Astrocyte (in vitro differentiated cells and primary cell): ENCODE results near the gene LCE5A. TPM values are rescaled to one million over a fixed set of nuclear protein-coding genes. Genes with fewer than 3 reads are reported as not detected.
A peak's percentile ranks its signal among the peaks of the same experiment; 100 is the strongest.

Source experiments
- DNase-seq: peaks from one replicate; pipeline ENCODE4 v3.0.0-alpha.2; 2010; ENCODE audit warnings: low read depth
- FAIRE-seq: peaks from 2 replicates; lab custom pipeline; 2011; peaks lifted over from hg19 to GRCh38; lab: Jason Lieb, UNC
- H2AFZ ChIP-seq: 2 replicates; pipeline ENCODE4 v1.6.0; 2012; ENCODE audit warnings: low read depth, low read length, inconsistent platforms
- H3K27ac ChIP-seq: 2 replicates; pipeline ENCODE4 v1.5.1; 2011; ENCODE audit warnings: low read depth, low read length, inconsistent platforms
- H3K27me3 ChIP-seq: 2 replicates; pipeline ENCODE4 v1.6.0; 2011; ENCODE audit warnings: low read length, inconsistent platforms; ENCODE audit not compliant: insufficient read depth
- H3K36me3 ChIP-seq: 2 replicates; pipeline ENCODE4 v1.5.1; 2011; ENCODE audit warnings: low read length, inconsistent platforms; ENCODE audit not compliant: insufficient read depth
- H3K4me1 ChIP-seq: 2 replicates; pipeline ENCODE4 v1.5.1; 2011; ENCODE audit warnings: low read length, inconsistent platforms; ENCODE audit not compliant: insufficient read depth
- H3K4me2 ChIP-seq: 2 replicates; pipeline ENCODE4 v1.6.0; 2012; ENCODE audit warnings: low read length, inconsistent platforms
- H3K4me3 ChIP-seq: 2 replicates; pipeline ENCODE4 v1.5.1; 2011; ENCODE audit warnings: low read depth, mild to moderate bottlenecking, low read length, inconsistent platforms; ENCODE audit not compliant: insufficient read depth
- H3K79me2 ChIP-seq: 2 replicates; pipeline ENCODE4 v1.6.0; 2012; ENCODE audit warnings: mild to moderate bottlenecking, low read length, inconsistent platforms; ENCODE audit not compliant: insufficient read depth
- H3K9ac ChIP-seq: 2 replicates; pipeline ENCODE4 v1.6.0; 2012; ENCODE audit warnings: mild to moderate bottlenecking, low read length, inconsistent platforms
- H3K9me3 ChIP-seq: 2 replicates; pipeline ENCODE4 v1.5.1; 2012; ENCODE audit warnings: low read depth, mild to moderate bottlenecking, low read length, inconsistent platforms; ENCODE audit not compliant: insufficient read depth
- H4K20me1 ChIP-seq: 2 replicates; pipeline ENCODE4 v1.6.0; 2012; ENCODE audit warnings: low read length, inconsistent platforms; ENCODE audit not compliant: insufficient read depth
- H3K27ac Mint-ChIP-seq: one replicate; pipeline ENCODE4 v1.8.0; 2021; ENCODE audit warnings: mild to moderate bottlenecking, mixed read lengths; ENCODE audit not compliant: unreplicated experiment
- H3K27me3 Mint-ChIP-seq: one replicate; pipeline ENCODE4 v1.8.0; 2021; ENCODE audit warnings: low read depth, mixed read lengths; ENCODE audit not compliant: unreplicated experiment
- H3K36me3 Mint-ChIP-seq: one replicate; pipeline ENCODE4 v1.8.0; 2021; ENCODE audit warnings: low read depth, mixed read lengths; ENCODE audit not compliant: unreplicated experiment
- H3K4me1 Mint-ChIP-seq: one replicate; pipeline ENCODE4 v1.8.0; 2021; ENCODE audit warnings: low read depth, mixed read lengths; ENCODE audit not compliant: unreplicated experiment
- H3K4me3 Mint-ChIP-seq: one replicate; pipeline ENCODE4 v1.8.0; 2021; ENCODE audit warnings: mild to moderate bottlenecking, moderate library complexity, mixed read lengths; ENCODE audit not compliant: unreplicated experiment
- H3K9me3 Mint-ChIP-seq: one replicate; pipeline ENCODE4 v1.8.0; 2021; ENCODE audit warnings: mild to moderate bottlenecking, mixed read lengths; ENCODE audit not compliant: unreplicated experiment
- CTCF ChIP-seq: IDR thresholded peaks from 2 replicates; pipeline ENCODE4 v1.5.1; 2011; ENCODE audit warnings: low read depth, mild to moderate bottlenecking, inconsistent platforms, low read length, moderate library complexity; ENCODE audit not compliant: insufficient read depth
- EZH2 ChIP-seq: IDR thresholded peaks from 2 replicates; pipeline ENCODE4 v1.6.1; 2012; ENCODE audit warnings: mild to moderate bottlenecking, low read length, inconsistent platforms; ENCODE audit not compliant: insufficient read depth
- total RNA-seq: library from RNA; stranded (reverse); gene quantifications from 2 replicates; pipeline ENCODE4 v1.2.1, GENCODE V29; 2021

The LCE5A gene
- total RNA-seq, 1 donor from 2014 or later: not detected

DNA sequence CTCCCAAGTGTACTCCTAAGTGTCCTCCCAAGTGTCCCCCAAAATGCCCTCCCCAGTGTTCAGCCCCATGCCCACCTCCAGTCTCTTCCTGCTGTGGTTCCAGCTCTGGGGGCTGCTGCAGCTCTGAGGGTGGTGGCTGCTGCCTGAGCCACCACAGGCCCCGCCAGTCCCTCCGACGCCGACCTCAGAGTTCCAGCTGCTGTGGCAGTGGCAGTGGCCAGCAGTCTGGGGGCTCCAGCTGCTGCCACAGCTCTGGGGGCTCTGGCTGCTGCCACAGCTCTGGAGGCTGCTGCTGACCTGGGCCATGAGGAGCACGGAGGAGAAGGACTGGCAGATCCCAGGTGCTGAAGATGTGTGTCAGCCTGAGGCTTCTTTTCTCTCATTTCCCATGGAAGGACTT is 993 bp downstream of the LCE5A start:
- no peak overlapping the region for H3K27ac ChIP-seq
- H3K9me3 ChIP-seq: no peaks in the 10 kb centered on the region
- no peak overlapping the region for H3K4me3 ChIP-seq
- H3K27me3 ChIP-seq: peaks cover 10% of the 10 kb centered on the region
- no peak for DNase-seq
- H3K27ac Mint-ChIP-seq: no peak overlapping the region
- no peak overlapping the region for H3K9ac ChIP-seq
- H3K9me3 Mint-ChIP-seq: no peaks in the 10 kb centered on the region
- no peaks in the 10 kb centered on the region for H3K4me1 Mint-ChIP-seq
- no peaks in the 10 kb centered on the region for H3K4me1 ChIP-seq
- no peak overlapping the region for H3K4me2 ChIP-seq
- no peak for TF ChIP-seq EZH2
- no peak for TF ChIP-seq CTCF
- H4K20me1 ChIP-seq: no peaks in the 10 kb centered on the region
- peaks cover 68% of the 10 kb centered on the region for H3K27me3 Mint-ChIP-seq
- H3K4me3 Mint-ChIP-seq: no peak overlapping the region
- H3K79me2 ChIP-seq: no peaks in the 10 kb centered on the region
- H3K36me3 ChIP-seq: no peaks in the 10 kb centered on the region
- FAIRE-seq: no peak
- H2AFZ ChIP-seq: no peak overlapping the region
- no peaks in the 10 kb centered on the region for H3K36me3 Mint-ChIP-seq

DNA sequence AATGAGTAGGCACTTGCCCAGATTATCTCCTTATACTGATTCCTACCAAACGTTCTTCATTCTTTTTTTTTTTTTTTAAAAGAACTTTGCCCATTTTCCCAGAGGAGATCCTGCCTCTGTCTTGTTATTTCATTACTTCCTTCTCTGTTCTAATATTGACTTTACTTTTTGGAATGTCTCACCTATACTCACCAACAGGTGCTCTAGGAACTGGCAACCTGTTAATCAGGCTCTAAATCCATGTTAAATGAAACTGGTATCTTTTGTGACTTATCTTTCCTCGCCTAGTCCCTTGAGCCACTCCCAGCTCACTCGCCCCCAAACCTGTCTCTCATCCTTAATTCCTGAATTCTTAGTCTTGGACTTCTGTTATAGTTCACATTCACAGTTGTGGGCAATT is 2.5 kb downstream of the LCE5A start:
- no peaks in the 10 kb centered on the region for H3K4me1 ChIP-seq
- Mint-ChIP-seq H3K27ac (no peak overlapping the region), H3K4me3 (no peak overlapping the region), H3K4me1 (no peaks in the 10 kb centered on the region), H3K36me3 (no peaks in the 10 kb centered on the region), H3K27me3 (peaks cover 59% of the 10 kb centered on the region), H3K9me3 (no peaks in the 10 kb centered on the region)
- H3K27me3 ChIP-seq: peaks cover 10% of the 10 kb centered on the region
- no peaks in the 10 kb centered on the region for H3K9me3 ChIP-seq
- H2AFZ ChIP-seq: no peak overlapping the region
- H3K9ac ChIP-seq: no peak overlapping the region
- no peaks in the 10 kb centered on the region for H4K20me1 ChIP-seq
- no peak for FAIRE-seq
- no peaks in the 10 kb centered on the region for H3K36me3 ChIP-seq
- no peak overlapping the region for H3K27ac ChIP-seq
- no peaks in the 10 kb centered on the region for H3K79me2 ChIP-seq
- H3K4me3 ChIP-seq: no peak overlapping the region
- TF ChIP-seq EZH2 (no peak), CTCF (no peak)
- H3K4me2 ChIP-seq: no peak overlapping the region
- no peak for DNase-seq

DNA sequence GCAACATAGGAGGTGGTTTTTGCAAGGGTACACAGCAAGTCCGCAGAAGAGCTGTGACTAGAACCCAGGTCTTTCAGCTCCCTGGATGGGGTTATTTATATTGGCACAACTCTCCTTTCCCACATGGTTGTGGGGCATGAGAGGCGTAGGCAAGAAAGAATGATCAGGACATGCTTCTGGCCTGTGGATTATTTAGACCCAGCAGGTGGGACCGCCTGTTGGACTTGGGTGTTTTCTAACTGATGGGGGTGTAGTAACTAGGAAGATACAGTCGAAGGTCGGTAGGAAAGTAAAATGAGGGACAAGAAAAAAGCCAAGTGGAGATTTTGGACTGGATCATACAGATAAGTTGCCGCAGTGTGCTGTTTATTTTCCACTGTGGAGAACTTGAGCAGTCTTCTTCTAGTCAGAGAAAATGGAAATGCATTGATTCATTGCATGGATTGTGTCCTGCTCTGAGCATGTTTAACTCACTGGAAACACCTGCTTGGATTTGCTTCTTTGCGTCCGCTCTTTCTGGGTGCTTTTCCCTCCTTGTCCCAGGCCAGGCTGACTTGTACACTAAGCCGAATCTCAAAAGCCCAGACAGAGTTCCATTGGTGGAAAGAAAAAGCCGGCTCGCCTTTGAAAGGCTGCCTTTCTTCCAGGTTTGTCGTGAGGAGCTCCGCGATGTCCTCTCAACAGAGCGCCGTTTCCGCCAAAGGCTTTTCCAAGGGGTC is 4.3 kb downstream of the LCE5A start:
- H3K4me1 Mint-ChIP-seq: no peaks in the 10 kb centered on the region
- H3K27me3 Mint-ChIP-seq: peaks cover 54% of the 10 kb centered on the region

More for the DNA sequence above, 4.3 kb downstream of the LCE5A start:
- Histone ChIP-seq H3K36me3 (no peaks in the 10 kb centered on the region), H3K4me1 (no peaks in the 10 kb centered on the region), H4K20me1 (no peaks in the 10 kb centered on the region), H3K79me2 (no peaks in the 10 kb centered on the region), H3K27me3 (peaks cover 10% of the 10 kb centered on the region), H3K9me3 (no peaks in the 10 kb centered on the region), H3K4me2 (peak overlapping the region; percentile 30), H3K4me3 (no peak overlapping the region), H2AFZ (no peak overlapping the region), H3K27ac (no peak overlapping the region), H3K9ac (no peak overlapping the region)
- FAIRE-seq (no peak), DNase-seq (no peak)
- Mint-ChIP-seq H3K9me3 (no peaks in the 10 kb centered on the region), H3K4me3 (peak overlapping the region; percentile 2), H3K36me3 (no peaks in the 10 kb centered on the region), H3K27ac (no peak overlapping the region)
- TF ChIP-seq EZH2 (no peak), CTCF (no peak)
